ENCODE results near the gene CDHR4. TPM values are rescaled to one million over a fixed set of nuclear protein-coding genes. Genes with fewer than 3 reads are reported as not detected.
A peak's percentile ranks its signal among the peaks of the same experiment; 100 is the strongest.
"Not testable (repeated sequence)": the region's sequence is repeated elsewhere in the genome, so short reads cannot be mapped to it uniquely, and the experiment has no call there.

CDHR4 gene
- total and polyA plus RNA-seq, 3 experiments from 2014 or later: not detected

GRCh38 chr3:49839193-49839809, 39.6 kb upstream of the CDHR4 start:
- Histone ChIP-seq H3K4me1 (ENCODE audit: insufficient read depth, low read length) (no peaks in the 10 kb centered on the region), H3K4me3 (ENCODE audit: low read length) (no peak overlapping the region), H3K27ac (ENCODE audit: low read depth, low read length) (no peak overlapping the region), H3K36me3 (ENCODE audit: insufficient read depth, low read length) (no peaks in the 10 kb centered on the region), H3K9me3 (ENCODE audit: low read length) (no peaks in the 10 kb centered on the region), H3K27me3 (ENCODE audit: insufficient read depth, low read length, poor library complexity, severe bottlenecking) (no peaks in the 10 kb centered on the region)
- Mint-ChIP-seq H3K27ac (no peak overlapping the region), H3K9me3 (no peaks in the 10 kb centered on the region), H3K27me3 (peaks cover 0 to 2% of the 10 kb centered on the region in 2 donors), H3K4me1 (peaks cover 0 to 4% (median 2%) of the 10 kb centered on the region in 3 donors), H3K36me3 (no peaks in the 10 kb centered on the region), H3K4me3 (no peak overlapping the region)
- CTCF ChIA-PET: interaction anchor here (0.7 to 7.7 kb wide), 26 partner anchors 8 to 303 kb away, joined by 3 to 246 read pairs (median 5); partner anchors contain the start of genes AMIGO3, CDHR4, GMPPB and INKA1
- DNase-seq: peak; percentile 67 to 88 (median 72)
- POLR2A ChIA-PET: interaction anchor here (0.9 to 2.0 kb wide), 2 partner anchors 33 to 36 kb away, joined by 4 to 41 read pairs; partner anchors contain the start of gene INKA1

- no peaks in the 10 kb centered on the region for H3K27me3 Mint-ChIP-seq
- POLR2A ChIA-PET: no interaction called here
- H3K4me1 ChIP-seq (ENCODE audit: insufficient read depth, low read length): no peaks in the 10 kb centered on the region
- H3K36me3 Mint-ChIP-seq: peaks cover 0 to 5% (median 0%) of the 10 kb centered on the region in 3 donors
- H3K4me3 ChIP-seq (ENCODE audit: low read length): no peak overlapping the region
- no peaks in the 10 kb centered on the region for H3K27me3 ChIP-seq (ENCODE audit: insufficient read depth, low read length, poor library complexity, severe bottlenecking)
- H3K4me3 Mint-ChIP-seq: no peak overlapping the region
- H3K4me1 Mint-ChIP-seq: no peaks in the 10 kb centered on the region
- DNase-seq: no peak
- H3K36me3 ChIP-seq (ENCODE audit: insufficient read depth, low read length): no peaks in the 10 kb centered on the region
- peak overlapping the region in 2 of 8 donors; percentile 57 to 70 for H3K27ac Mint-ChIP-seq
- no peak overlapping the region for H3K27ac ChIP-seq (ENCODE audit: low read depth, low read length)
- no peaks in the 10 kb centered on the region for H3K9me3 ChIP-seq (ENCODE audit: low read length)
- no peaks in the 10 kb centered on the region for H3K9me3 Mint-ChIP-seq
- CTCF ChIA-PET: interaction anchor here (1.3 to 1.4 kb wide), 2 partner anchors 29 to 292 kb away, joined by 3 to 8 read pairs; partner anchors contain the start of gene INKA1
These were observed 31.7 kb upstream of the CDHR4 start for GRCh38 chr3:49831341-49831740.

- Mint-ChIP-seq H3K4me1 (no peaks in the 10 kb centered on the region), H3K36me3 (peaks cover 0 to 5% (median 0%) of the 10 kb centered on the region in 3 donors)
- POLR2A ChIA-PET: no interaction called here
These were observed 26.3 kb upstream of the CDHR4 start for GRCh38 chr3:49826016-49826415.

GRCh38 chr3:49823131-49823530, 23.5 kb upstream of the CDHR4 start:
- H3K27me3 ChIP-seq (ENCODE audit: insufficient read depth, low read length, poor library complexity, severe bottlenecking); H3K4me1 ChIP-seq (ENCODE audit: insufficient read depth, low read length); DNase-seq; H3K36me3 Mint-ChIP-seq; H3K4me3 Mint-ChIP-seq; CTCF ChIA-PET; H3K27ac ChIP-seq (ENCODE audit: low read depth, low read length); H3K9me3 Mint-ChIP-seq; H3K27ac Mint-ChIP-seq; H3K36me3 ChIP-seq (ENCODE audit: insufficient read depth, low read length); H3K27me3 Mint-ChIP-seq; POLR2A ChIA-PET; H3K4me3 ChIP-seq (ENCODE audit: low read length); H3K9me3 ChIP-seq (ENCODE audit: low read length); H3K4me1 Mint-ChIP-seq: not testable (repeated sequence)

More at GRCh38 chr3:49826016-49826415, 26.3 kb upstream of the CDHR4 start:
- Histone ChIP-seq H3K4me1 (ENCODE audit: insufficient read depth, low read length) (no peaks in the 10 kb centered on the region), H3K27ac (ENCODE audit: low read depth, low read length) (no peak overlapping the region), H3K9me3 (ENCODE audit: low read length) (no peaks in the 10 kb centered on the region), H3K4me3 (ENCODE audit: low read length) (no peak overlapping the region), H3K36me3 (ENCODE audit: insufficient read depth, low read length) (no peaks in the 10 kb centered on the region), H3K27me3 (ENCODE audit: insufficient read depth, low read length, poor library complexity, severe bottlenecking) (no peaks in the 10 kb centered on the region)
- H3K27ac Mint-ChIP-seq: no peak overlapping the region
- CTCF ChIA-PET: interaction anchor here (1.0 to 1.9 kb wide), 4 partner anchors 13 to 23 kb away, joined by 3 to 9 read pairs (median 4); partner anchors contain the start of genes INKA1 and UBA7
- no peak overlapping the region for H3K4me3 Mint-ChIP-seq
- H3K9me3 Mint-ChIP-seq: no peaks in the 10 kb centered on the region
- DNase-seq: no peak
- H3K27me3 Mint-ChIP-seq: no peaks in the 10 kb centered on the region

DNA sequence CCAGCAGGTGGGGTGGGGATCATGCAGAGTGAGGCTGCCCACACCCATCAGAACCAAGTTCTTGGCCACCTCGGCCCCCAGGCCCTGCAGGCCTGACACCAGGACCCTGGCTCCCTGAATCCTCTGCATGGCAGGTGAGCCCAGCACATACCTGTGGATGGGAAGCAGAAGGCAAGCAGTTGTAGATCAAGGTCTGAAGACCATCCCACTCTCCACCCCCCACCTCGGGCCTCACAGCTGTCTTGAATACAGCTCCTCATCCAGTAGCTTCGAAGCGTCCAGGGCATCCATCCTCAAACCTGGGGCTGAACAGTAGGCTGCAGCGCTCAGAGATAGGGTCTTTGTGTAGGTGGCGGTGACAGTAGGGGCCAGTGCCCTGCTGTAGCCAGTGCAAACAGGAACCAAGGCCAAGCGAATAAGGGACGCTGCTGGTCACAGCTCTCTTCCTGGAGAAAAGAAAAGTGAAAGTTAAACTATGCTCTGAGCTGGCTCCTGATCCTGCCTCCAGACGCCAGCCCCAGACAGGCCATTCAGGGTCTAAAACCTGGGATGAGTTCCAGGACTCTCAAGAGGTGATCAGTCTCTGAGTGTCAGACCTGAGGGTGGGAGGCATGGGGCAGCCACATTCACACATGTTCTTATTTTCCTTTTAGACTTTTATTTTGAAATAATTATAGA, 14.0 kb upstream of the CDHR4 start, which contains the start of gene UBA7:
UBA7 (minus strand) TSS at position 457 of the 678 bp plus-strand sequence; CDS start at position 291, 166 bp downstream.
- Histone ChIP-seq H3K9me3 (ENCODE audit: low read length) (no peaks in the 10 kb centered on the region), H3K36me3 (ENCODE audit: insufficient read depth, low read length) (peaks cover 18% of the 10 kb centered on the region), H3K27ac (ENCODE audit: low read depth, low read length) (peak within 1 kb of the TSS; percentile 63), H3K4me1 (ENCODE audit: insufficient read depth, low read length) (peaks cover 30% of the 10 kb centered on the region), H3K4me3 (ENCODE audit: low read length) (peak within 1 kb of the TSS; percentile 75), H3K27me3 (ENCODE audit: insufficient read depth, low read length, poor library complexity, severe bottlenecking) (no peaks in the 10 kb centered on the region)
- Mint-ChIP-seq H3K36me3 (peaks cover 2 to 45% (median 3%) of the 10 kb centered on the region in 3 donors), H3K27me3 (no peaks in the 10 kb centered on the region), H3K4me3 (peak within 1 kb of the TSS; percentile 96 to 98 (median 98)), H3K27ac (peak within 1 kb of the TSS; percentile 94 to 99 (median 99)), H3K4me1 (peaks cover 26 to 47% (median 36%) of the 10 kb centered on the region in 3 donors), H3K9me3 (no peaks in the 10 kb centered on the region)
- POLR2A ChIA-PET: interaction anchor here (0.5 to 2.3 kb wide), 4 partner anchors 8 to 491 kb away, joined by 3 to 33 read pairs (median 4); partner anchors contain the start of genes INKA1 and RBM6
- peak in 4 of 5 donors; percentile 29 to 62 (median 44) for DNase-seq
- CTCF ChIA-PET: interaction anchor here (0.7 to 5.2 kb wide), 5 partner anchors 8 to 210 kb away, joined by 3 to 35 read pairs (median 4); partner anchors contain the start of gene INKA1

- peaks cover 3 to 50% (median 3%) of the 10 kb centered on the region in 3 donors for H3K36me3 Mint-ChIP-seq
- peak overlapping the region; percentile 94 to 99 (median 99) for H3K27ac Mint-ChIP-seq
- H3K4me3 Mint-ChIP-seq: peak overlapping the region; percentile 96 to 98 (median 98)
- peaks cover 31 to 53% (median 39%) of the 10 kb centered on the region in 3 donors for H3K4me1 Mint-ChIP-seq
- H3K27me3 Mint-ChIP-seq: no peaks in the 10 kb centered on the region
- peaks cover 18% of the 10 kb centered on the region for H3K36me3 ChIP-seq (ENCODE audit: insufficient read depth, low read length)
- ChIA-PET POLR2A (interaction anchor here (1.2 to 2.3 kb wide), 3 partner anchors 8 to 127 kb away, joined by 3 to 33 read pairs (median 4); partner anchors contain the start of genes INKA1 and RBM6), CTCF (interaction anchor here (0.7 to 5.2 kb wide), 5 partner anchors 8 to 209 kb away, joined by 3 to 35 read pairs (median 4); partner anchors contain the start of gene INKA1)
- no peaks in the 10 kb centered on the region for H3K9me3 Mint-ChIP-seq
- H3K9me3 ChIP-seq (ENCODE audit: low read length): no peaks in the 10 kb centered on the region
- H3K4me3 ChIP-seq (ENCODE audit: low read length): peak overlapping the region; percentile 75
- peaks cover 34% of the 10 kb centered on the region for H3K4me1 ChIP-seq (ENCODE audit: insufficient read depth, low read length)
- H3K27me3 ChIP-seq (ENCODE audit: insufficient read depth, low read length, poor library complexity, severe bottlenecking): no peaks in the 10 kb centered on the region
- no peak for DNase-seq
- peak overlapping the region; percentile 63 for H3K27ac ChIP-seq (ENCODE audit: low read depth, low read length)
These were observed 13.3 kb upstream of the CDHR4 start for GRCh38 chr3:49812916-49813496.

DNA sequence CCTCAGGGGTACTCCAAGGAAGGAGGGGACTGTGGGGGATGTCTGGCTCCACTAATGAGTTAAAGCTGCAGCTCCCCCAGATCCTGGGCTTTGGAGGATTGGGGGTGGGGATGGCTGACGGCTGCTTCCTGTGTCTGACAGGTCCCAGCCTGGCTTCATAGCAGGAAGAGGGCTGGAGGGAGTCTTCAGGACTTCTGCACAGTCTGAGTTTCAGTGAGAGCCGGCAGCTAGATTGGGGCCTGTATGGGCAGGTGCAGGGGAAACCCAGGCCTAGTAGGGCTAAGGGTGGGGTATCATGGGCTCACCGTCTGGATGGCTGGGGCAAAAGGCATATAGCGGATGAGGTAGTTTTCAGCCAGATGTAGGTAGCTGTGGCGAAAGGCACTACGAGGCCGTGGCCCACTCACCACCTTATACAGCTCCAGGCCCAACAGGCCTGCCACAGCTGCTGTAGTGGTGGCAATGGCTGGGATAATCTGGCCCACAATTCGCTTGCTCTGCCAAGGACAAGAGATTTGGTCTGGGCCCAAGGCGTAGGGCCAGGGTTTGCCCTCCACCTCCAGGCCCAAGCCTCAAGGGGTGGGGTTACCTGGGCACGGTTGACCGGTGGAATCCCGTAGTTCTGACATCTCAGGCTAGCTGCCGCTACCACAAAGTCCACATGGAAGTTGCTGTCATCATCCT, 7.9 kb upstream of the CDHR4 start:
- H3K4me1 Mint-ChIP-seq: peaks cover 41 to 74% (median 51%) of the 10 kb centered on the region in 3 donors
- POLR2A ChIA-PET: no interaction called here

More for the DNA sequence above, 7.9 kb upstream of the CDHR4 start:
- H3K36me3 ChIP-seq (ENCODE audit: insufficient read depth, low read length): peaks cover 18% of the 10 kb centered on the region
- H3K27me3 ChIP-seq (ENCODE audit: insufficient read depth, low read length, poor library complexity, severe bottlenecking): no peaks in the 10 kb centered on the region
- peak overlapping the region; percentile 24 for H3K27ac ChIP-seq (ENCODE audit: low read depth, low read length)
- no peaks in the 10 kb centered on the region for H3K9me3 ChIP-seq (ENCODE audit: low read length)
- Mint-ChIP-seq H3K27me3 (no peaks in the 10 kb centered on the region), H3K9me3 (no peaks in the 10 kb centered on the region), H3K36me3 (peaks cover 3 to 52% (median 3%) of the 10 kb centered on the region in 3 donors), H3K4me3 (peak overlapping the region in 2 of 7 donors; percentile 16 to 24), H3K27ac (peak overlapping the region in 7 of 8 donors; percentile 29 to 66 (median 43))
- H3K4me3 ChIP-seq (ENCODE audit: low read length): no peak overlapping the region
- CTCF ChIA-PET: interaction anchor here (1.1 to 12.4 kb wide), 3 partner anchors 9 to 104 kb away, joined by 3 to 246 read pairs (median 5); no protein-coding TSS in a partner anchor
- DNase-seq: no peak
- H3K4me1 ChIP-seq (ENCODE audit: insufficient read depth, low read length): peaks cover 43% of the 10 kb centered on the region
